ENCODE data around the gene RPL18A. TPM values are rescaled to one million over a fixed set of nuclear protein-coding genes. Genes with fewer than 3 reads are reported as not detected.

Gene RPL18A
- total RNA-seq (2014; rRNA removed) (1,763 and 2,241 TPM in 2 replicates), Bru-seq, nascent RNA (percentile 99 among the genes with signal in this experiment), BruChase-seq, experiment 1, labeled RNA remaining after a 6-hour chase (percentile 99 among the genes with signal in this experiment), BruChase-seq, experiment 2, labeled RNA remaining after a 2-hour chase (percentile 99 among the genes with signal in this experiment)
- long read RNA-seq, transcript RPL18A-203 (4 exons, 1,084 nt) = minor isoform, 48 of 1,137 reads
- long read RNA-seq, transcript RPL18A-201 (5 exons, 665 nt) = major isoform, 1,027 of 1,137 reads
- long read RNA-seq, partial matches to known transcripts = 54 of 1,137 reads
- long read RNA-seq, other reads (novel, unspliced or antisense) = 7 of 1,137 reads

GRCh38 chr19:17859533-17860330 is at the start of gene RPL18A:
RPL18A (plus strand) TSS chr19:17859910; CDS start chr19:17859957, 47 bp downstream.
- POLR2A ChIA-PET (ENCODE audit: unreplicated experiment) = interaction anchor here (0.5 to 1.1 kb wide), 14 partner anchors 8 to 1845 kb away, joined by 3 to 17 read pairs (median 4); partner anchors contain the start of genes CCDC124 and JUND
- peak within 1 kb of the TSS; percentile 87 for H3K4me3 ChIP-seq (ENCODE audit: low read length)
- ATAC-seq = peak; percentile 95
- no peaks in the 10 kb centered on the region for H3K9me2 ChIP-seq (replicated peaks; ENCODE audit: low read length)
- H3K36me3 ChIP-seq (ENCODE audit: low read depth, low read length) = peaks cover 47% of the 10 kb centered on the region
- peak within 1 kb of the TSS; percentile 100 for H3K4me2 ChIP-seq (ENCODE audit: low read length)
- H3K9ac ChIP-seq (ENCODE audit: low read length) = peak within 1 kb of the TSS; percentile 98
- peaks cover 29% of the 10 kb centered on the region for H3F3A ChIP-seq (ENCODE audit: low read length, unreplicated experiment)
- H4K20me1 ChIP-seq (ENCODE audit: low read length) = peaks cover 48% of the 10 kb centered on the region
- intact Hi-C loops (cut with micrococcal nuclease) = loop anchor here (2.0 to 5.0 kb wide), 3 partner anchors 62 to 82 kb away; partner anchors contain the start of genes B3GNT3 and CCDC124
- peak; percentile 99 for DNase-seq
- H3K27ac ChIP-seq (ENCODE audit: low read length) = peak within 1 kb of the TSS; percentile 43
- no peaks in the 10 kb centered on the region for H3K9me3 ChIP-seq (ENCODE audit: low read length)
- no TSS peak for BruUV-seq (replicated peaks)
- peaks cover 16% of the 10 kb centered on the region for H3K4me1 ChIP-seq (ENCODE audit: insufficient read depth, low read length)
- H2AFZ ChIP-seq (ENCODE audit: low read length) = peak within 1 kb of the TSS; percentile 95
- H3K27me3 ChIP-seq (ENCODE audit: low read length) = no peaks in the 10 kb centered on the region
- TF ChIP-seq EZH2 (IDR thresholded peaks at IDR 0.05; ENCODE audit: low read length, unreplicated experiment) (no peak), CTCF (conservative IDR thresholded peaks at IDR 0.05; ENCODE audit: low read depth, low read length) (peak; percentile 85)
- H3K79me2 ChIP-seq (ENCODE audit: low read length) = peaks cover 30% of the 10 kb centered on the region
- CTCF ChIA-PET = interaction anchor here (0.6 to 1.4 kb wide), 25 partner anchors 10 to 431 kb away, joined by 3 to 33 read pairs (median 7); partner anchors contain the start of genes B3GNT3, CCDC124 and SLC5A5

GRCh38 chr19:17811103-17811502 is 48.6 kb upstream of the RPL18A start:
- intact Hi-C loops (cut with micrococcal nuclease) = no loop called here
- Histone ChIP-seq H3K4me1 (ENCODE audit: insufficient read depth, low read length) (no peaks in the 10 kb centered on the region), H3K4me2 (ENCODE audit: low read length) (no peak overlapping the region), H3F3A (ENCODE audit: low read length, unreplicated experiment) (no peaks in the 10 kb centered on the region), H3K4me3 (ENCODE audit: low read length) (no peak overlapping the region), H3K27me3 (ENCODE audit: low read length) (no peaks in the 10 kb centered on the region), H3K9me3 (ENCODE audit: low read length) (no peaks in the 10 kb centered on the region), H4K20me1 (ENCODE audit: low read length) (no peaks in the 10 kb centered on the region), H3K27ac (ENCODE audit: low read length) (no peak overlapping the region), H3K9me2 (replicated peaks; ENCODE audit: low read length) (no peaks in the 10 kb centered on the region), H3K9ac (ENCODE audit: low read length) (no peak overlapping the region), H3K79me2 (ENCODE audit: low read length) (peaks cover 21% of the 10 kb centered on the region), H3K36me3 (ENCODE audit: low read depth, low read length) (peaks cover 24% of the 10 kb centered on the region; the same call in 1 of the 2 replicates), H2AFZ (ENCODE audit: low read length) (no peak overlapping the region)
- DNase-seq = no peak
- TF ChIP-seq EZH2phosphoT487 (IDR thresholded peaks at IDR 0.05; ENCODE audit: borderline replicate concordance, low read length) (no peak), CTCF (conservative IDR thresholded peaks at IDR 0.05; ENCODE audit: low read depth, low read length) (no peak), EZH2 (IDR thresholded peaks at IDR 0.05; ENCODE audit: low read length, unreplicated experiment) (no peak)
- ChIA-PET CTCF (no interaction called here), POLR2A (ENCODE audit: unreplicated experiment) (no interaction called here)
- BruUV-seq (replicated peaks) = no TSS peak
- ATAC-seq = no peak

Data from PC-3 (cell line).